Cerebellar nuclear complex (tissue), 1 donor: ENCODE measurements around the gene DELE1.
"Not testable (repeated sequence)": the region's sequence is repeated elsewhere in the genome, so short reads cannot be mapped to it uniquely, and the experiment has no call there.

ENCODE experiments used
- DNase-seq, 2 experiments: peaks; one replicate each; lab custom pipeline; 2025; lab: John Stamatoyannopoulos, UW

The DELE1 gene

GRCh38 chr5:141889282-141889871 lies 34.3 kb upstream of the DELE1 start:
- no peak for DNase-seq

DNA sequence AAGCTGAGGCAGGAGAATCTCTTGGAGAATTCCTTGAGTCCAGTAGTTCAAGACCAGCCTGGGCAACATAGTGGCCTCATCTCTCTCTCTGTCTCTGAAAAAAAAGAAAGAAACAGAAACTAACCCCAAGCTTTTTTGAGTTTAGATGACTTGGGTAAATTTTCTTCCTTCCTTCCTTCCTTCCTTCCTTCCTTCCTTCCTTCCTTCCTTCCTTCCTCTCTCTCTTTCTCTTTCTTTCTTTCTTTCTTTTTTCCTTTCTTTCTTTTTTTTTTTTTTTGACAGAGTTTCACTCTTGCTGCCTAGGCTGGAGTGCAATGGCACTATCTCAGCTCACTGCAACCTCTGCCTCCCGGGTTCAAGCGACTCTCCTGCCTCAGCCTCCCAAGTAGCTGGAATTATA lies 33.2 kb upstream of the DELE1 start:
- DNase-seq: not testable (repeated sequence)

DNA sequence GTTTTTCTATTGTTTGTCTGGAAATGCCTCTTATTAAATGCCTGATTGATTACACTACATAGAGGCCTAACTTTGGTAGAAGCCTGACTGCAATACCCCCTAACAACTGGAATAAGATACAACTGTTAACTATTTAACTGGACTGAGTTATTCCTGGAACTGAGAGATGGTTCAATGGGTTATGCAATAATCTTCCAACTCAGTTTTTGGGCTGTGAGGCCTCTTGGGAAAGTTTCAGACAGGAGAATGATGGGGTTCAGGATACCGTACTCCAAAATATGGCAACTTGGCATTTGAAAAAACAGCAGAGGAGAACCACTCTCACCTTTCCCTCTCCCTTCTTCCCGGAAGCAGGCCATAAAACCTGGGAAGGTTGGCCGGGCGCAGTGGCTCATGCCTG lies 26.2 kb upstream of the DELE1 start:
- DNase-seq: no peak

- DNase-seq: no peak
Observed at GRCh38 chr5:141898448-141899049, 25.1 kb upstream of the DELE1 start.

- no peak for DNase-seq
Observed at GRCh38 chr5:141902015-141902814, 21.5 kb upstream of the DELE1 start.

DNA sequence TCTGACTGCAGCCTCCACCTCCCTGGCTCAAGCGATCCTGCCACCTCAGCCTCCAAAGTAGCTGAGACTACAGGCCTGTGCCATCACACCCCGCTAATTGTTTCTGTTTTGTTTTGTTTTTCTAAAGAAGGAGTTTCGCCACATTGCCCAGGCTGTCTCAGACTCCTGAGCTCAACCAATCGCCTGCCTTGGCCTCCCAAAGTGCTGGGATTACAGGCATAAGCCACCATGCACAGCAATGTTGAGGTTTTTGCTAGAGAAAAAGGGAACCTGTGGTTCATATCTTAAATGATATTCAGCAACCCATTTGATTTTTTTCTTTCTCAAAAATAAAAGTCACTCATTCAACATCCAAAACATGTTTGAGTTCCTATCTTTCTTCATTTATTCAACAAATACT lies 20.4 kb upstream of the DELE1 start:
- DNase-seq: no peak

- DNase-seq: no peak
Observed at GRCh38 chr5:141904551-141904950, 19.1 kb upstream of the DELE1 start.

GRCh38 chr5:141906517-141906916 lies 17.2 kb upstream of the DELE1 start:
- no peak for DNase-seq

DNA sequence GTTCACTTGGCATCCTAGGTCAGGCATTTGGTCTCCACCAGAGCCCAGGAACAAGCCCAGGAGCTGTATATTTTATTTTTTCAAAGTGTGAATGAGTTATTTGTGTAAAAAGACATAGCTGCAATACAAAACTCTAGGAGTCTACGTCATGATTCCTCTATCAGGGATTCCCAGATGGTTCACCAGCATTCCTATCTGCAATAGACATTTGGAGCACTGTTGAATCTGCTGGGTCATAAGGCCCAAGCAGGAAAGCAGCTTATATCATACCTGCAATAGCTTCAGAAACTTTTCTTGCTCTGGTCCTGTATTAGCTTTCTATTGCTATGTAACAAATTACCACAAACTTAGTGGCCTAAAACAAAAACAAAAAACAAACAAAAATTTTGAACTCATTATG lies 16.7 kb upstream of the DELE1 start:
- DNase-seq: no peak

- DNase-seq: no peak
Observed at GRCh38 chr5:141908796-141909195, 14.9 kb upstream of the DELE1 start.

DNA sequence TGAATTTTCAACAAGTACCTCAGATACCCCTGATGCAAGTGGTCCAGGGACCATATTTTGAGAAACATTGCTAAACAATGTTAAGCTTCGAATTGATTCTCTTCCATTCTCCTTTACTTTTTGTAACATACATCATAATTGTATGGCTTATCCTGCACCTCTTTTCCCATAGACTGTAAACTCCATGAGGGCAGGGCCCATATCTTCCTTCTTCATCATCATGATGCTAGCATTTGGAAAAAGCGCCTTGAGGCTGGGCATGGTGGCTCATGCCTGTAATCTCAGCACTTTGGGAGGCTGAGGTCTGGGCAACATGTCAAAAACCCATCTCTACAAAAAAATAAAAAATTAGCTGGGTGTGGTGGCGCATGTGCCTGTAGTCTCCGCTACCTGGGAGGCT lies 14.5 kb upstream of the DELE1 start:
- no peak for DNase-seq

DNA sequence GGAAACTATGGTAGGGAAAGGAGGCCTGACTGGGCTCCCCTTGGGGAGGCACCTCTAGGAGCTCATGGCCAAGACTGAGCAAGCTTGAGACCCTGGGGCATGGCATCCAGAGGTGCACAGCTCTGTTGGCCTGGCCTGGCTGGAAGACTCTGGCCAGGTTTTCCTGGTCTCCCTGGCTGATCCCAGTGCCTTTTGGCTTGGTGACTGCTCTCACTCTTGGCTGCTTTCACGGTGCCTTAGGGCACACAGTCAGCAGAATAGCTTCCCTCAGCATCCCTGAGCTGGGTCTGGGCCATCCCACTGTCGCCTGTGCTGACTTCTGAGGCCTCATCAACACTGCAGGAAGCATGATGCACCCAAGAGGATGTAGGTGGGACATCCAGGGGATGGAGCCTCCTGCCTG lies 13.4 kb upstream of the DELE1 start:
- DNase-seq: no peak

- no peak for DNase-seq
Observed at GRCh38 chr5:141913560-141914198, 10.0 kb upstream of the DELE1 start.

GRCh38 chr5:141914199-141914743 lies 9.4 kb upstream of the DELE1 start:
- DNase-seq: no peak

GRCh38 chr5:141914797-141915196 lies 8.9 kb upstream of the DELE1 start:
- DNase-seq: no peak

GRCh38 chr5:141915881-141916336 lies 7.8 kb upstream of the DELE1 start:
- no peak for DNase-seq

DNA sequence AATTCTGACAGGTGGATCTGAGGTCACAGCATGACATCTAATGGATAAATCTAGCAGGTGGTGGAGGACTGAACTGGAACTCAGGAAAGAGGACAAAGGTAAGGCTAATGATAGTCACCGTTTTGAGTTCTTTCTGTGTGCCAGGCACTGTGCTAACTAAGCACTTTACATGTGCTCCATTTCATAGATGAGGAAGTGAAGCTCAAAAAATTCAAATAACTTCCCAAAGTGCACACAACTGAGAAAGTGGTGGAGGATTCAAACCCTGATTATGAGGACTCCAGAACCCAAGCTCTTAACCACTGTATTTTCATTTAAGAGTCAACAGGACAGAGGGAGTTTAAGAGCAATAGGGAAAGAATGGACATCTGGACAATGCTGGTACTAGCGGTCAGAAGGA lies 7.1 kb upstream of the DELE1 start:
- DNase-seq: no peak

DNA sequence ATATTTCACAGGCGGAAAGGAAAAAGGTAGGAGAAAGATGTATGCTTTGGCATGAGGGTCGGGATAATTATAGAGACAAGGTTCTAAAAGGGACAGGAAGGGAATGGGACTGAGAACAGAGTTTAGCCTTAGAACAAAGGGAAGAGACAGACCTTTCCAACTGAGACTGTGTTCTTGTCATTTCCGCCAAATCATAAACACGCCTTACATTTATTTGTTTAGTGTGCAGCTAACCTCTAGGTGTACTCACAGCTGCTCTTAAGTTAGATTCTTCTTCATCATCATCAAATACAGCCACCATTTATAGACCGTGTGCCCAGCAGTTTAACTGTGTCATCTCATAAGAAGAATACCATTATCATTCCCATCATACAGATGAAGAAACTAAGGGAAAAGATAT lies 5.9 kb upstream of the DELE1 start:
- DNase-seq: no peak

DNA sequence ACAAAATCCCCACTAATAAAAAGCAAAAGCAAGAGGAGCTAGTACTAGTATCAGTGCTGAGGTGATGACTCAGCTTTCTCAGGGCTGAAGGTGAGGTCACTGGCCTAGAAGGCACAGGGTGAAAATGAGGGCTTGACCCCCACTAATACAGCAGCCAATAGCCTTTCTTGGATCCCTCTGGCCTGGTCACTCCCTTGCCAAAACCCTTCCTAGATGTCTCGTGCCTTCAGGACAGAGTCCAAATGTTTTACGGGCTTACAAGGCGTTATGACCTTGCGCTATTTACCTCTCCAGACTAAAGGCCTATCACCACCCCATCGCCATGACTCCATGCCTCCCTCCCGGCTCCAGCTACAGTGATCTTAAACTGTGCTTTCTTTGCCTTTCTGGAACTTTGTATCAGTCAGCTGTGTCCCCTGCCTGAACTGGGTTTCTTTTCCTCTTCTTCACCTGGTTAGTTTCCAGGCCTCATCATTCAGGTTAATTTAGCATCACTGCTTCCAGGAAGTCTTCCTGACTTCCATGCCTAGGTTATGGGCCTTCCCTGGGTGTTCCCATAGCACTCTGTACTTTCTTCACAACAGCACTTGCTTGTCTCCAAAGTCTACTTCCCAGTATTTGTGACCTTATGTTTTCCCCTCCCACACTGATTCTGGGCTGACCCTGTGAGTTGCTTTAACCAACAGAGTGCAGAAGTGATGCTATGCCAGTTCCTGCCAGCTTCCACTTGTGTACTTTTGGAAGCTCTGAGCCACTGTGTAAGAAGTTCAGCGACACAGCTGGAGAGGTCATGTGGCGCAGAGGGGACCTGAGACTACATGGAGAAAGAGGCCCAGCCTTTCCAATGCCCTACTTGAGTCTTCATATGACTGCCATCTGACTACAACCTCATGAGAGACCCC lies 4.2 kb upstream of the DELE1 start:
- DNase-seq: no peak

DNA sequence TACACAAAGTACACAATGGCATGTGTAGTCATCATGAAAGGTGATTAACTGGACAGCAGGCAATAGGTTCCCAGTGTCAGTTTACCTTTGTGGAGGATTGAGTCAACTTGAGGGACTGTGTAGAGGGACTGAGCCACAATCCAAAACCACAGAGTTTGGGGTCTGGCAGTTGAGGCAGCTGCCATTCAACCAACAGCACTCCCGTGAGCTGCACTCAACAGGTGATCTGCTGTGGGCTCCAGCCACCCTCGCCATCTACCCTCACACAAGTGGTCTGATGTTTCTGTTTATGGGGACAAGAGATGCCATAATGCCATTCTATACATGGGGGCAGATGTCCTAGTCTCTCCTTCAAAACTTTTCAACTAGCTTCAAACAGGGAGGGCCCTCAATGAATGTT lies 2.9 kb upstream of the DELE1 start:
- DNase-seq: no peak

DNA sequence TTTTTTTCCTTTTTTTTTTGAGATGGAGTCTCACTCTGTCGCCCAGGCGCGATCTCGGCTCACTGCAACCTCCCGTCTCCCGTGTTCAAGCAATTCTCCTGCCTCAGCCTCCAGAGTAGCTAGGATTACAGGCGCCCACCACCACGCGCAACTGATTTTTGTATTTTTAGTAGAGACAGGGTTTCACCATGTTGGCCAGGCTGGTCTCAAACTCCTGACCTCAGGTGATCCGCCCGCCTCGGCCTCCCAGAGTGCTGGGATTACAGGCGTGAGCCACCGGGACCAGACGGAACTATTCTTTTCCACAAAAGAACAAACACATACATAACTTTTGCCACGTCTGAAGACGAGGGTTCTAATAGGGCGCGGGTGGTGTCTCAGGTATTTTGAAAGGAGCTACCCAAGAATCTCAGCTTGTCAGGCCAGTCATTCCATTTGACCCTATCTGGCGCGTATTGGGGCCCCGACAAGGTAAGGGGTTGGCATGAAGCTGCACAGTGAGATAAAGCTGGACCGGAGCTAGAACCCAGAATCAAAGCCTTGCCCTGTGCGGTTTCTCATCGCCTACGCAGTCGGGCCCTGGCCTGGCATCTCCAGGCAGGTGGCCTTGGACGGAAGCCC lies 734 bp upstream of the DELE1 start:
- DNase-seq: not testable (repeated sequence)
